ENCODE data around the gene KCNG2. TPM values are rescaled to one million over a fixed set of nuclear protein-coding genes. Genes with fewer than 3 reads are reported as not detected.

The KCNG2 gene
- total and polyA plus RNA-seq, 9 of the 15 experiments (the other 6 are each of a cell fraction or from before 2014, with no cell fraction given), result not detected

DNA sequence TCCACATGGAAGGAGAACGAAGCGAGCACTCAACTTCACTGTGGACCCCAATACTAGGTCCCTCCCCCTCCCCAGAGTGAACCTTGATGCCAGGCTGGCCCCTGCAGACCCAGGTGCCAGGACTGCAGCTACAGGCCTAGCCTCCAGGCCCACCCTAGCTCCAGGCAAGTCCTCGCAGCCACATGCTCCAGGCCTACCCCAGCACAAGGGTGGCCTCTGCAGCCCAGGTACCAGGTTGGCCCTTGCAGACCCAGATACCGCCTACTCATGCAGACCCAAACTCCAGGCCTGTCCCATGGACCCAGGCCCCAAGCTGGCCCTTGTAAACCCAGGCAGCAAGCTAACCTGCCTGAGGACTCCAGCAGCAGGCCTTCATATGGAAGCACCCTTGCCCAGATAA lies 44.2 kb downstream of the KCNG2 start:
- in situ Hi-C loops (cut with MboI) (no loop called here), intact Hi-C loops (cut with micrococcal nuclease) (no loop called here)
- Histone ChIP-seq H3K9me3 (replicated peaks; ENCODE audit: control insufficient read depth, insufficient read depth, low read depth, low read length) (no peaks in the 10 kb centered on the region), H3K4me2 (ENCODE audit: insufficient read depth, low read length) (no peak overlapping the region), H3K4me3 (no peak overlapping the region), H3K9me1 (ENCODE audit: control insufficient read depth, insufficient read depth, low read length) (no peaks in the 10 kb centered on the region), H3K4me1 (replicated peaks in 1 of 2; ENCODE audit: control insufficient read depth in 2 of 2, insufficient read depth in 2 of 2, low read length in 2 of 2) (no peaks in the 10 kb centered on the region), H3K36me3 (ENCODE audit: control insufficient read depth, insufficient read depth, low read length) (no peaks in the 10 kb centered on the region), H3K79me2 (ENCODE audit: control insufficient read depth, insufficient read depth, low read length) (no peaks in the 10 kb centered on the region), H3K27me3 (ENCODE audit: control insufficient read depth in 2 of 2, insufficient read depth in 2 of 2, low read length in 2 of 2) (peaks cover 2 to 4% of the 10 kb centered on the region in 2 experiments; a peak in 4 of 5 replicates), H3K27ac (ENCODE audit: extremely low read depth, low read depth, low read length) (no peak overlapping the region), H3K9ac (ENCODE audit: insufficient read depth in 1 of 2, low read depth in 2 of 2, low read length in 2 of 2) (no peak overlapping the region), H4K20me1 (replicated peaks; ENCODE audit: control insufficient read depth, insufficient read depth, low read length) (no peaks in the 10 kb centered on the region), H2AFZ (ENCODE audit: low read depth, low read length) (no peak overlapping the region)
- WGBS (ENCODE audit: insufficient coverage, low coverage, missing lambda C conversion rate), result 0% methylated on average over 1 of the region's 4 CpGs
- POLR2A ChIA-PET, result interaction anchor here (0.7 kb wide), 1 partner anchor 8 kb away, joined by 3 read pairs; no protein-coding TSS in a partner anchor
- no peak for DNase-seq (ENCODE audit: extremely low read depth in 1 of 4, low spot score in 3 of 4)
- no peak for ATAC-seq
- CTCF ChIA-PET (ENCODE audit: low intra/inter-chr PET ratio), result no interaction called here
- no peak for FAIRE-seq
- BruUV-seq (replicated peaks), result no TSS peak
- TF ChIP-seq CHCHD3 (CRISPR knock-in tag; IDR thresholded peaks at IDR 0.05) (no peak), RBM34 (IDR thresholded peaks at IDR 0.05; ENCODE audit: borderline replicate concordance, insufficient read depth, low read length) (no peak), RFX7 (CRISPR knock-in tag; IDR thresholded peaks at IDR 0.05) (no peak), BMI1 (IDR thresholded peaks at IDR 0.05; ENCODE audit: low read length) (no peak), NCOA2 (IDR thresholded peaks at IDR 0.05; ENCODE audit: partially characterized antibody in 2 of 2) (no peak), NFYB (IDR thresholded peaks at IDR 0.05; ENCODE audit: extremely low read depth, insufficient read length) (no peak), ARHGAP35 (IDR thresholded peaks at IDR 0.05; ENCODE audit: partially characterized antibody) (no peak), FOXA3 (CRISPR knock-in tag; conservative IDR thresholded peaks at IDR 0.05 in 1 of 2, IDR thresholded peaks at IDR 0.05 in 1 of 2) (no peak), ZNF384 (IDR thresholded peaks at IDR 0.05; ENCODE audit: low read depth, low read length) (no peak), E2F6 (IDR thresholded peaks at IDR 0.05; ENCODE audit: borderline replicate concordance in 1 of 2, extremely low read depth in 1 of 2, insufficient read depth in 1 of 2, insufficient read length in 1 of 2, low read depth in 1 of 2, low read length in 1 of 2, poor library complexity in 1 of 2, severe bottlenecking in 1 of 2) (no peak), ZFP91 (CRISPR knock-in tag; IDR thresholded peaks at IDR 0.05) (no peak), USF2 (CRISPR knock-in tag; IDR thresholded peaks at IDR 0.05) (no peak), CBX2 (IDR thresholded peaks at IDR 0.05; ENCODE audit: insufficient read depth, low read length, poor library complexity, severe bottlenecking) (no peak)
- TF ChIP-seq, protein P1, sequence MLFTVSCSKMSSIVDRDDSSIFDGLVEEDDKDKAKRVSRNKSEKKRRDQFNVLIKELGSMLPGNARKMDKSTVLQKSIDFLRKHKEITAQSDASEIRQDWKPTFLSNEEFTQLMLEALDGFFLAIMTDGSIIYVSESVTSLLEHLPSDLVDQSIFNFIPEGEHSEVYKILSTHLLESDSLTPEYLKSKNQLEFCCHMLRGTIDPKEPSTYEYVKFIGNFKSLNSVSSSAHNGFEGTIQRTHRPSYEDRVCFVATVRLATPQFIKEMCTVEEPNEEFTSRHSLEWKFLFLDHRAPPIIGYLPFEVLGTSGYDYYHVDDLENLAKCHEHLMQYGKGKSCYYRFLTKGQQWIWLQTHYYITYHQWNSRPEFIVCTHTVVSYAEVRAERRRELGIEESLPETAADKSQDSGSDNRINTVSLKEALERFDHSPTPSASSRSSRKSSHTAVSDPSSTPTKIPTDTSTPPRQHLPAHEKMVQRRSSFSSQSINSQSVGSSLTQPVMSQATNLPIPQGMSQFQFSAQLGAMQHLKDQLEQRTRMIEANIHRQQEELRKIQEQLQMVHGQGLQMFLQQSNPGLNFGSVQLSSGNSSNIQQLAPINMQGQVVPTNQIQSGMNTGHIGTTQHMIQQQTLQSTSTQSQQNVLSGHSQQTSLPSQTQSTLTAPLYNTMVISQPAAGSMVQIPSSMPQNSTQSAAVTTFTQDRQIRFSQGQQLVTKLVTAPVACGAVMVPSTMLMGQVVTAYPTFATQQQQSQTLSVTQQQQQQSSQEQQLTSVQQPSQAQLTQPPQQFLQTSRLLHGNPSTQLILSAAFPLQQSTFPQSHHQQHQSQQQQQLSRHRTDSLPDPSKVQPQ (CRISPR knock-in tag; IDR thresholded peaks at IDR 0.05; ENCODE audit: borderline replicate concordance), result no peak
- TF ChIP-seq, protein P2, sequence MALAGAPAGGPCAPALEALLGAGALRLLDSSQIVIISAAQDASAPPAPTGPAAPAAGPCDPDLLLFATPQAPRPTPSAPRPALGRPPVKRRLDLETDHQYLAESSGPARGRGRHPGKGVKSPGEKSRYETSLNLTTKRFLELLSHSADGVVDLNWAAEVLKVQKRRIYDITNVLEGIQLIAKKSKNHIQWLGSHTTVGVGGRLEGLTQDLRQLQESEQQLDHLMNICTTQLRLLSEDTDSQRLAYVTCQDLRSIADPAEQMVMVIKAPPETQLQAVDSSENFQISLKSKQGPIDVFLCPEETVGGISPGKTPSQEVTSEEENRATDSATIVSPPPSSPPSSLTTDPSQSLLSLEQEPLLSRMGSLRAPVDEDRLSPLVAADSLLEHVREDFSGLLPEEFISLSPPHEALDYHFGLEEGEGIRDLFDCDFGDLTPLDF (CRISPR knock-in tag; IDR thresholded peaks at IDR 0.05), result no peak

Measured in K562 (cell line).